UCSD-AML1 (cell line): ENCODE data around the gene SNX9.

Source experiments
- DNase-seq: peaks from one replicate; lab custom pipeline; 2025; ENCODE audit not compliant: unreplicated experiment; lab: John Stamatoyannopoulos, UW

SNX9 gene

DNA sequence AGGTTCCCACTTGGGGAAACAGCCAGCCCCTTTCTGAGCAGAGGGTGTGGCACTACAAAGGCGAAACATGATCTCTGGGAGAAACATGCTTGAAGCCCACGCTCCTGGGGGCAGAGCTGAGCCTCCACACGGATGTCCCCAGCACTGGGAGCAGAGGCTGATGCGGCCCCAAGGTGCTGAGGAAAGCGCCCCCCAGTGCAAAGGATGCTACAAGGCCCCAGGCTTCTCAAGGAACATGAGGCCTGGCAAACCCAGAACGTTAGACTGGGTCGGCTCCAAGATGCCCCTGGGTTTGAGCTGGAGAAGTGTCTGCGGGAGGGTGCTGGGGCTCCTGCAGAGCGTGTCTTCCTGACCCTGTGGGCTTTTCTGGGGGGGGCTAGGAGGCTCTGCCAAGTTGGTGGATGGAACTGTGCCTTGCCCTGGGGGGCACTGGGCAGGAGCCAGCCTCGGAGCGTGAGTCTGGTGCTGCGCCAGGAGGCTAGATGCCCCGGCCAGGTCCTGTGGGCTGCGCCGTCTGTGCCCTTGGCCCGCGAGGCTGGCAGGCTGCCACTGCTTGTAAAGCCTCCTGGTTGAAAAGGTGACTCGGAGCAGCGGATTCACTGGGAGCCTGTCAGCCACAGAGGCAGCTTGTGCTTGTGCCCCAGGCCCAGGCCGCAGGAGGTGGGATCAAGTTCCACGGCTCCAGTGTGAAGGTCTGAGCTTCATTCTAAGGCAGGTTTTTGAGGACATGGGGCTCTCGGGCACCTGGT, 166.7 kb downstream of the SNX9 start:
- DNase-seq: no peak

DNA sequence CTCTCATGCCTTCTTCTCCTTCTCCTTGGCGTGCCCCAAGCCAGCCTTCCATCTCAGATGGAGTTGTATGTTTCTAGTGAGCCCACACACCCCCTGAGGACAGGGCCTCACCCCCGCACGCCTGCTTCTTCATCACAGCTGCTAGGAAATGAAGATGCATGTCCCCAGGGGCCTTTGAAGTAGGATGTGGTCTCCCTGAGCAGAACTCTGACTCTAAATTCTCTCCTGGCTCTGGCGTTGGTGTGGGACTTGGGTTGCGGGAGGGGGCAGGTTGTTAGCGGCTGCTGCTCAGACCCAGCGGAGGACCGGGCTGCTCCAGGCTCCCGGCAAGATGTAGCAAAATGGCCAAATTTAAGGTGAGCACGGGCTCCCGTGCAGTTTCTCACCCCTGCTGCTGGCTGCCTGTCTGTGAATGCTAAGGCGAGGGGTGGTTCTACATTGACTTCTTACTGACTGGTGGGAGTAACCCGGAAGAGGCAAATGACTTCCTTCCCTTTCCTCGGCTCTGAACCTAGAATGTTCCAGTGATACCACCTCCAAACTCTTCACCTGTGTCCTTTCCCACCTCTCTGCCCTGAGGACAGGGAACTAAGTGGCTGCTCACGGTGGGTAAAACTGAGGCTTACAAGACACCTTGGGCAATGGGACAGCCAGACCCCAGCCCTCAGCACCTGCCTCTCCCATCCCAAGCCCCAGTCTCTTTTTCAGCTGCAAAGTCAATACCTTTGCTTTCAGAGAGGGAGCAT, 167.4 kb downstream of the SNX9 start:
- DNase-seq: no peak

DNA sequence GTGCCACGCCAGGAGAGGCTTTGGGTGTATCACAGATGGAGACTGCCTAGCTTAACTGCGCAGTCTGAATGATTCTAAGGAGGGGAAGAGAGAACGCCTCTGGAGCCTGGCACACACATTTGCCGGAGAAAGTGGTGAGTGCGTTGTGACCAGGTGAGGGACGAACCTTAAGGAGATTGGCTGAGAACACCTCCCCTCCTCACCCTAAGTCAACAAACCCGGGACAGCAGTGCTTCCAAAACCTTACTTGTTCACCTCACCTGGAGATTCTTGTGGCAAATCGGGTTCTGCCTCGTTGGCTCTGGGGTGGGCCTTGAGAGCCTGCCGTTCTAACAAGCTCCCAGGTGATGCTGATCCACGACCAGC, 168.0 kb downstream of the SNX9 start:
- DNase-seq: no peak

DNA sequence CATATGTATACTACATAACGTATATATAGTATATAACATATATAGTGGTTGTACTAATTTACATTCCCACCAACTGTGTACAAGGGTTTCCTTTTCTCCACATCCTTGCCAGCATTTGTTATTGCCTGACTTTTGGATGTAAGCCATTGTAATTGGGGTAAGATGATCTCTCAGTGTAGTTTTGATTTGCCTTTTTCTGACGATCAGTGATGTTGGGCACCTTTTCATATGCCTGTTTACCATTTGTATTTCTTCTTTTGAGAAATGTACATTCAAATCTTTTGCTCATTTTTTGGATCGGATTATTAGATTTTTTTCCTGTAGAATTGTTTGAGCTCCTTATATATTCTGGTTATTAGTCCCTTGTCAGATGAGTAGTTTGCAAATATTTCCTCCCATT, 170.0 kb downstream of the SNX9 start:
- no peak for DNase-seq

DNA sequence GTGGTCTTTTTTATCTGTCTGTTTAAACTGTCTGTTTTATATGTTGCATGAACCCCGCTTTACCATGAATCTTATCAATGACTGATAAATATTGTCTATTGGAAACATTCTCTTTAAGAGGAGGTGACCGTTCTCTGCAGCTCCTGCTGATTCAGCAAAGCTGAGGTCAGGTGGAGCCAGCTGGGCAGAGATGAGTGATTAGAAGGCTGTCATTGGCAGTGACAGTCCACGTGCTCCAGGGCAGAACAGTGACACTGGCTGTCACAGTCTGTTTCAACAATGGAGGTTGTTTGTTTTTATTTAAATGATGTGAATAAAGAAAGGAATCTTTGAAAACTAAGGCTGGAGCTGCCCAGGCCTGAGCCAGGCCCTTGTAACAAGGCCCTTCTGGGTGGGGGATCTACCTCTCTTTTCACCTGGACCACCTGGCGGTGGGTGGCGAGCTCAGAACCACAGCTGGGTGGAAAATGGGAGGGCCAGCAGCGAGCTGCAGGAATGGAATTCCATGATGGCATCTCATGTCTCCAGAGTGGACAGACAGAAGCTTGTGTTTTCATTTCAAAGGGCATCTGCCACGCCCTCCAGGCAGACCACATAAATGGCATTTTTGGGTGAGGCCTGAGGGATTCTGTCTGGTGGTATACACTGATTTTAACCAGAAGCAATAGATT, 171.2 kb downstream of the SNX9 start:
- no peak for DNase-seq
